Uterus (tissue), 4 donors: Measurements from ENCODE around the gene PRKN. TPM values are rescaled to one million over a fixed set of nuclear protein-coding genes. Genes with fewer than 3 reads are reported as not detected.

Source experiments
- DNase-seq, 2 donors: peaks; one replicate each; pipeline ENCODE4 v3.0.0-alpha.2; 2019 to 2020
- H3K27ac ChIP-seq, 2 donors: fragments of 200-600 bp; sonication (generic); 1 replicate in 1 of 2; 2 replicates in 1 of 2; pipeline ENCODE4 v1.5.1; 2016 to 2018
- H3K27me3 ChIP-seq, 2 donors: fragments of 200-600 bp; sonication (generic); one replicate each; pipeline ENCODE4 v1.5.1; 2018 to 2019; ENCODE audit warnings: control low read depth in 1 of 2
- H3K36me3 ChIP-seq, 2 donors: fragments of 200-600 bp; sonication (generic); one replicate each; pipeline ENCODE4 v1.5.1; 2019; ENCODE audit warnings: control low read depth in 1 of 2
- H3K4me1 ChIP-seq, 2 donors: fragments of 200-600 bp; sonication (generic); one replicate each; pipeline ENCODE4 v1.5.1; 2018 to 2019; ENCODE audit warnings: control low read depth in 1 of 2
- H3K4me3 ChIP-seq, 2 donors: fragments of 200-600 bp; sonication (generic); 1 replicate in 1 of 2; 2 replicates in 1 of 2; pipeline ENCODE4 v1.5.1; 2018 to 2019; ENCODE audit warnings: mild to moderate bottlenecking in 1 of 2
- H3K9me3 ChIP-seq, 2 donors: fragments of 200-600 bp; sonication (generic); one replicate each; pipeline ENCODE4 v1.5.1; 2019; ENCODE audit warnings: control low read depth in 1 of 2
- CTCF ChIP-seq, 4 experiments: fragments of 200-600 bp in 2 of 4; fragments of 450-650 bp in 2 of 4; sonication (generic) in 2 of 4; IDR thresholded peaks; one replicate each; pipeline ENCODE4 v1.5.1; 2016 to 2019; ENCODE audit warnings: antibody characterized with exemption in 4 of 4, mild to moderate bottlenecking in 2 of 4, moderate library complexity in 1 of 4
- POLR2A ChIP-seq, 2 donors: fragments of 450-650 bp; IDR thresholded peaks; one replicate each; pipeline ENCODE4 v1.6.1; 2016; ENCODE audit warnings: antibody characterized with exemption in 2 of 2, mild to moderate bottlenecking in 1 of 2, moderate library complexity in 1 of 2
- intact Hi-C: fragments of 100-400 bp; cut with DNase I; formaldehyde crosslinking; loops from one replicate; pipeline ENCODE4 v1.15.1; 2023; ENCODE audit warnings: low total_unique reads
- total RNA-seq, 4 donors: library from RNA; depleted of rRNA in 3 of 4; stranded (reverse); fragments of >200 nt in 3 of 4; gene quantifications; one replicate each; pipeline versions ENCODE4 v1.1.0 to v1.2.4, GENCODE V29; 2014 to 2023
- donor health status: DM: yes; HTN: yes; CAD: no.

PRKN gene
- total RNA-seq, 4 donors from 2014 or later: 10.2 to 21.3 (median 13.1) TPM

- no peaks in the 10 kb centered on the region for H3K36me3 ChIP-seq
- H3K27me3 ChIP-seq: no peaks in the 10 kb centered on the region
- H3K9me3 ChIP-seq: no peaks in the 10 kb centered on the region
- intact Hi-C loops: no loop called here
- no peak overlapping the region for H3K4me3 ChIP-seq
- H3K4me1 ChIP-seq: no peaks in the 10 kb centered on the region
- DNase-seq: no peak
- H3K27ac ChIP-seq: no peak overlapping the region
- TF ChIP-seq POLR2A (IDR thresholded peaks at IDR 0.05) (no peak), CTCF (IDR thresholded peaks at IDR 0.05) (no peak)
These were observed 571.4 kb downstream of the PRKN start for GRCh38 chr6:162156146-162156545.

- TF ChIP-seq POLR2A (IDR thresholded peaks at IDR 0.05) (no peak), CTCF (IDR thresholded peaks at IDR 0.05) (no peak)
These were observed 572.6 kb downstream of the PRKN start for GRCh38 chr6:162154930-162155329.

GRCh38 chr6:162154001-162154400 is 573.6 kb downstream of the PRKN start:
- Histone ChIP-seq H3K4me1 (no peaks in the 10 kb centered on the region), H3K36me3 (no peaks in the 10 kb centered on the region), H3K9me3 (no peaks in the 10 kb centered on the region), H3K27ac (no peak overlapping the region), H3K27me3 (no peaks in the 10 kb centered on the region), H3K4me3 (no peak overlapping the region)
- no peak for DNase-seq
- TF ChIP-seq CTCF (IDR thresholded peaks at IDR 0.05): no peak
- TF ChIP-seq POLR2A (IDR thresholded peaks at IDR 0.05): no peak
- intact Hi-C loops: no loop called here

More at GRCh38 chr6:162154930-162155329, 572.6 kb downstream of the PRKN start:
- H3K9me3 ChIP-seq: no peaks in the 10 kb centered on the region
- DNase-seq: no peak
- intact Hi-C loops: no loop called here
- no peak overlapping the region for H3K4me3 ChIP-seq
- H3K4me1 ChIP-seq: no peaks in the 10 kb centered on the region
- H3K27me3 ChIP-seq: no peaks in the 10 kb centered on the region
- no peak overlapping the region for H3K27ac ChIP-seq
- no peaks in the 10 kb centered on the region for H3K36me3 ChIP-seq

- no peak for DNase-seq
- H3K4me1 ChIP-seq: no peaks in the 10 kb centered on the region
- H3K4me3 ChIP-seq: no peak overlapping the region
- H3K9me3 ChIP-seq: no peaks in the 10 kb centered on the region
- no peak overlapping the region for H3K27ac ChIP-seq
- H3K36me3 ChIP-seq: no peaks in the 10 kb centered on the region
- intact Hi-C loops: no loop called here
- TF ChIP-seq POLR2A (IDR thresholded peaks at IDR 0.05) (no peak), CTCF (IDR thresholded peaks at IDR 0.05) (no peak)
- H3K27me3 ChIP-seq: no peaks in the 10 kb centered on the region
These were observed 574.4 kb downstream of the PRKN start for GRCh38 chr6:162153120-162153519.

GRCh38 chr6:162151021-162151665 is 576.4 kb downstream of the PRKN start:
- no peak for TF ChIP-seq CTCF (IDR thresholded peaks at IDR 0.05)
- H3K4me3 ChIP-seq: no peak overlapping the region
- H3K27ac ChIP-seq: no peak overlapping the region
- no peak for DNase-seq
- intact Hi-C loops: no loop called here
- H3K36me3 ChIP-seq: no peaks in the 10 kb centered on the region
- no peaks in the 10 kb centered on the region for H3K4me1 ChIP-seq
- H3K27me3 ChIP-seq: no peaks in the 10 kb centered on the region
- H3K9me3 ChIP-seq: no peaks in the 10 kb centered on the region
